ENCODE data around the gene ARHGAP45. TPM values are rescaled to one million over a fixed set of nuclear protein-coding genes. Genes with fewer than 3 reads are reported as not detected.

The ARHGAP45 gene
- total and polyA plus RNA-seq, 5 donors, result 5.9 to 10.4 (median 8.5) TPM

- 87% methylated on average over 27 of the region's 27 CpGs for WGBS
- intact Hi-C loops (cut with DNase I), result loop anchor here in 1 of 4 donors (10.0 kb wide), 1 partner anchor 47 kb away; the partner anchor contains the start of gene ABCA7
- no peaks in the 10 kb centered on the region for H3K27me3 ChIP-seq (ENCODE audit: control insufficient read depth, insufficient read depth)
- ATAC-seq (no peak), DNase-seq (peak in 1 of 3 donors; percentile 63)
- H3K4me3 ChIP-seq (ENCODE audit: low read length), result no peak overlapping the region
- H3K9me3 ChIP-seq (ENCODE audit: control insufficient read depth, low read length), result no peaks in the 10 kb centered on the region
- peaks cover 4% of the 10 kb centered on the region for H3K4me1 ChIP-seq (ENCODE audit: control insufficient read depth, insufficient read depth, low read length)
- no peak overlapping the region for H3K27ac ChIP-seq (ENCODE audit: low read length)
Observed at GRCh38 chr19:1091544-1092175, 24.7 kb downstream of the ARHGAP45 start.

GRCh38 chr19:1093330-1093729, 26.4 kb downstream of the ARHGAP45 start:
- intact Hi-C loops (cut with DNase I), result loop anchor here in 1 of 4 donors (10.0 kb wide), 1 partner anchor 49 kb away; the partner anchor contains the start of gene ABCA7
- Histone ChIP-seq H3K27me3 (ENCODE audit: control insufficient read depth, insufficient read depth) (no peaks in the 10 kb centered on the region), H3K4me1 (ENCODE audit: control insufficient read depth, insufficient read depth, low read length) (peaks cover 7% of the 10 kb centered on the region), H3K27ac (ENCODE audit: low read length) (no peak overlapping the region), H3K9me3 (ENCODE audit: control insufficient read depth, low read length) (no peaks in the 10 kb centered on the region), H3K4me3 (ENCODE audit: low read length) (no peak overlapping the region)
- ATAC-seq (no peak), DNase-seq (peak in 1 of 3 donors; percentile 48)
- 85% methylated on average over 15 of the region's 15 CpGs for WGBS

GRCh38 chr19:1093811-1094553, 27.0 kb downstream of the ARHGAP45 start:
- ATAC-seq (no peak), DNase-seq (peak in 2 of 3 donors; percentile 17 to 63)
- Histone ChIP-seq H3K9me3 (ENCODE audit: control insufficient read depth, low read length) (no peaks in the 10 kb centered on the region), H3K27me3 (ENCODE audit: control insufficient read depth, insufficient read depth) (no peaks in the 10 kb centered on the region), H3K27ac (ENCODE audit: low read length) (no peak overlapping the region), H3K4me1 (ENCODE audit: control insufficient read depth, insufficient read depth, low read length) (peaks cover 11% of the 10 kb centered on the region), H3K4me3 (ENCODE audit: low read length) (peak overlapping the region; percentile 70)
- WGBS, result 62% methylated on average over 32 of the region's 32 CpGs
- intact Hi-C loops (cut with DNase I), result loop anchor here in 1 of 4 donors (10.0 kb wide), 1 partner anchor 49 kb away; the partner anchor contains the start of gene ABCA7

- ATAC-seq (no peak), DNase-seq (no peak)
- intact Hi-C loops (cut with DNase I), result loop anchor here in 1 of 4 donors (10.0 kb wide), 1 partner anchor 50 kb away; the partner anchor contains the start of gene ABCA7
- Histone ChIP-seq H3K4me1 (ENCODE audit: control insufficient read depth, insufficient read depth, low read length) (peaks cover 14% of the 10 kb centered on the region), H3K27ac (ENCODE audit: low read length) (no peak overlapping the region), H3K27me3 (ENCODE audit: control insufficient read depth, insufficient read depth) (no peaks in the 10 kb centered on the region), H3K9me3 (ENCODE audit: control insufficient read depth, low read length) (no peaks in the 10 kb centered on the region), H3K4me3 (ENCODE audit: low read length) (peak overlapping the region; percentile 70)
- WGBS, result 1% methylated on average over 19 of the region's 19 CpGs
Observed at GRCh38 chr19:1094655-1094977, 27.6 kb downstream of the ARHGAP45 start.

GRCh38 chr19:1094978-1095701, 28.2 kb downstream of the ARHGAP45 start, which contains the start of gene POLR2E:
Gene POLR2E (minus strand): TSS chr19:1095375. CDS start chr19:1095315, 60 bp downstream.
- under 1% methylated on average over 81 of the region's 81 CpGs for WGBS
- no peaks in the 10 kb centered on the region for H3K9me3 ChIP-seq (ENCODE audit: control insufficient read depth, low read length)
- H3K4me1 ChIP-seq (ENCODE audit: control insufficient read depth, insufficient read depth, low read length), result peaks cover 14% of the 10 kb centered on the region
- DNase-seq (peak; percentile 99), ATAC-seq (peak; percentile 93)
- H3K27ac ChIP-seq (ENCODE audit: low read length), result no peak within 1 kb of the TSS
- intact Hi-C loops (cut with DNase I), result loop anchor here in 1 of 4 donors (10.0 kb wide), 1 partner anchor 50 kb away; the partner anchor contains the start of gene ABCA7
- H3K4me3 ChIP-seq (ENCODE audit: low read length), result peak within 1 kb of the TSS; percentile 70
- no peaks in the 10 kb centered on the region for H3K27me3 ChIP-seq (ENCODE audit: control insufficient read depth, insufficient read depth)

GRCh38 chr19:1097810-1098176, 30.8 kb downstream of the ARHGAP45 start:
- Histone ChIP-seq H3K4me1 (ENCODE audit: control insufficient read depth, insufficient read depth, low read length) (peaks cover 17% of the 10 kb centered on the region), H3K27me3 (ENCODE audit: control insufficient read depth, insufficient read depth) (no peaks in the 10 kb centered on the region), H3K9me3 (ENCODE audit: control insufficient read depth, low read length) (no peaks in the 10 kb centered on the region), H3K4me3 (ENCODE audit: low read length) (no peak overlapping the region), H3K27ac (ENCODE audit: low read length) (peak overlapping the region; percentile 62)
- DNase-seq, result peak in 2 of 3 donors; percentile 49 to 57
- intact Hi-C loops (cut with DNase I), result loop anchor here in 1 of 4 donors (10.0 kb wide), 1 partner anchor 53 kb away; the partner anchor contains the start of gene ABCA7
- WGBS, result 70% methylated on average over 7 of the region's 7 CpGs
- ATAC-seq, result no peak

- H3K27me3 ChIP-seq (ENCODE audit: control insufficient read depth, insufficient read depth), result no peaks in the 10 kb centered on the region
- peak overlapping the region; percentile 62 for H3K27ac ChIP-seq (ENCODE audit: low read length)
- ATAC-seq, result no peak
- peaks cover 17% of the 10 kb centered on the region for H3K4me1 ChIP-seq (ENCODE audit: control insufficient read depth, insufficient read depth, low read length)
- intact Hi-C loops (cut with DNase I), result loop anchor here in 1 of 4 donors (10.0 kb wide), 1 partner anchor 54 kb away; the partner anchor contains the start of gene ABCA7
- DNase-seq, result peak in 2 of 3 donors; percentile 80 to 81
- H3K4me3 ChIP-seq (ENCODE audit: low read length), result no peak overlapping the region
- no peaks in the 10 kb centered on the region for H3K9me3 ChIP-seq (ENCODE audit: control insufficient read depth, low read length)
- 59% methylated on average over 15 of the region's 15 CpGs for whole genome bisulfite sequencing
Observed at GRCh38 chr19:1098177-1099051, 31.4 kb downstream of the ARHGAP45 start.

GRCh38 chr19:1101337-1101698, 34.4 kb downstream of the ARHGAP45 start:
- ATAC-seq (peak in 1 of 2 donors; percentile 28), DNase-seq (peak in 2 of 3 donors; percentile 66 to 85)
- intact Hi-C loops (cut with DNase I), result loop anchor here in 2 of 4 donors (5.0 to 10.0 kb wide), 2 partner anchors 74 to 77 kb away; partner anchors contain the start of genes CNN2 (in 2 of the 2), RNU6-2 (in 1 of the 2) and TMEM259 (in 1 of the 2)
- 13% methylated on average over 9 of the region's 9 CpGs for WGBS
- Histone ChIP-seq H3K4me3 (ENCODE audit: low read length) (no peak overlapping the region), H3K27ac (ENCODE audit: low read length) (peak overlapping the region; percentile 87), H3K27me3 (ENCODE audit: control insufficient read depth, insufficient read depth) (no peaks in the 10 kb centered on the region), H3K9me3 (ENCODE audit: control insufficient read depth, low read length) (no peaks in the 10 kb centered on the region), H3K4me1 (ENCODE audit: control insufficient read depth, insufficient read depth, low read length) (peaks cover 14% of the 10 kb centered on the region)

GRCh38 chr19:1102407-1103131, 35.6 kb downstream of the ARHGAP45 start:
- peak in 1 of 2 donors; percentile 27 for ATAC-seq
- DNase-seq, result peak; percentile 53 to 65 (median 59)
- Histone ChIP-seq H3K9me3 (ENCODE audit: control insufficient read depth, low read length) (no peaks in the 10 kb centered on the region), H3K27me3 (ENCODE audit: control insufficient read depth, insufficient read depth) (no peaks in the 10 kb centered on the region), H3K4me3 (ENCODE audit: low read length) (no peak overlapping the region), H3K4me1 (ENCODE audit: control insufficient read depth, insufficient read depth, low read length) (peaks cover 14% of the 10 kb centered on the region), H3K27ac (ENCODE audit: low read length) (peak overlapping the region; percentile 87)
- intact Hi-C loops (cut with DNase I), result loop anchor here in 2 of 4 donors (5.0 to 10.0 kb wide), 2 partner anchors 75 to 78 kb away; partner anchors contain the start of genes CNN2 (in 2 of the 2), RNU6-2 (in 1 of the 2) and TMEM259 (in 1 of the 2)
- WGBS, result 59% methylated on average over 17 of the region's 17 CpGs

All from right cardiac atrium (tissue), 5 donors.